ENCODE measurements around the gene MBOAT1. TPM values are rescaled to one million over a fixed set of nuclear protein-coding genes. Genes with fewer than 3 reads are reported as not detected.
"Not testable (repeated sequence)": the region's sequence is repeated elsewhere in the genome, so short reads cannot be mapped to it uniquely, and the experiment has no call there.

The MBOAT1 gene
- total RNA-seq, 4 donors from 2014 or later = 17.3 to 57.0 (median 45.2) TPM

DNA sequence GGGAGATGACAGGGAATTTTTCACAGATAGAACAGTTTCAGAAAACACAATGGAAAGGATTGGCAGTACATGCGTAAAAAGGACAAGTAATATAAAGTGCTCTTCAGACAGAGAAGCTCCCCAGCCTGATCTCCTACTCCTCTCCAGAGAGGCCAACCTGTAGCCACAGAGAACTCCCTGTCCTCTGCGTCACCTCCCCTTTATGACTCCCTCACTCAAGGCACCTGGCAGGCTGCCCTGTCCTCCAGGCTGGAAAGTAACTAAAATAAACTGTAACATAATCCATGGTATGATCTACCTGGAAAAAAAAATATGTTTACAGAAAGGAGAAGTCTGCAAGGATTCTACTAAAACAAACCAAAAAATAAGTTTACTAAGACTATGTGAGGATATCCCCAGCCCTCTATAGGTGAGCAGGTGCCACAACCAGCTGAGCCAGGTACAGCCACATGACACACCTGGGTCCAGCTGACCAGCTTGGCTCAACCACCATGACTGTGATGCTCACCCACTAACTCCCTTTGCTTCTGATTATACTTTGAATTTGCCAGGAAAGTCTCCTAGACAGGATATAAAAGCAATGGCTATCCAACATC, 29.2 kb downstream of the MBOAT1 start:
- Histone ChIP-seq H3K9me3 (no peaks in the 10 kb centered on the region), H3K4me3 (no peak overlapping the region), H3K27ac (peak overlapping the region in 3 of 4 donors; percentile 48 to 82 (median 76)), H3K27me3 (no peaks in the 10 kb centered on the region), H3K4me1 (peaks cover 0 to 14% (median 0%) of the 10 kb centered on the region in 4 donors), H3K36me3 (peaks cover 0 to 11% (median 0%) of the 10 kb centered on the region in 3 donors)
- TF ChIP-seq, protein P1, sequence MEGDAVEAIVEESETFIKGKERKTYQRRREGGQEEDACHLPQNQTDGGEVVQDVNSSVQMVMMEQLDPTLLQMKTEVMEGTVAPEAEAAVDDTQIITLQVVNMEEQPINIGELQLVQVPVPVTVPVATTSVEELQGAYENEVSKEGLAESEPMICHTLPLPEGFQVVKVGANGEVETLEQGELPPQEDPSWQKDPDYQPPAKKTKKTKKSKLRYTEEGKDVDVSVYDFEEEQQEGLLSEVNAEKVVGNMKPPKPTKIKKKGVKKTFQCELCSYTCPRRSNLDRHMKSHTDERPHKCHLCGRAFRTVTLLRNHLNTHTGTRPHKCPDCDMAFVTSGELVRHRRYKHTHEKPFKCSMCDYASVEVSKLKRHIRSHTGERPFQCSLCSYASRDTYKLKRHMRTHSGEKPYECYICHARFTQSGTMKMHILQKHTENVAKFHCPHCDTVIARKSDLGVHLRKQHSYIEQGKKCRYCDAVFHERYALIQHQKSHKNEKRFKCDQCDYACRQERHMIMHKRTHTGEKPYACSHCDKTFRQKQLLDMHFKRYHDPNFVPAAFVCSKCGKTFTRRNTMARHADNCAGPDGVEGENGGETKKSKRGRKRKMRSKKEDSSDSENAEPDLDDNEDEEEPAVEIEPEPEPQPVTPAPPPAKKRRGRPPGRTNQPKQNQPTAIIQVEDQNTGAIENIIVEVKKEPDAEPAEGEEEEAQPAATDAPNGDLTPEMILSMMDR (IDR thresholded peaks at IDR 0.05) = peak in 3 of 6 experiments; percentile 46 to 57 (median 53)
- peak in 1 of 2 donors; percentile 37 for TF ChIP-seq POLR2A (IDR thresholded peaks at IDR 0.05)
- DNase-seq = peak in 2 of 3 donors; percentile 87 to 92

DNA sequence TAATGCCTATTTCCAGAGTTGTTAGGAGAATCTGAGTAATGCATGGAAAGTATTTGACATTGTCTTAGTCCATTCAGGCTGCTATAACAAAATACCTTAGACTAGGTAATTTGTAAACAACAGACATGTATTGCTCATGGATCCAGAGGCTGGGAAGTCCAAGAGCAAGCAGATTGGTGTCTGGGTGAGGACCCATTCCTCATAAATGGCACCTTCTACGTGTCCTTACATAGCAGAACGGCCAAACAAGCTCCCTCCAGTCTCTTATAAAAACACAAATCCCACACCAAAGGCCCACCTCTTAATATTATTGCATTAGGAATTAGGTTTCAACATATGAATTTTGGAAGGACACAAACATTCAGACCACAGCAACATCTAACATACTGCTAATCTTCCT, 30.2 kb downstream of the MBOAT1 start:
- H3K36me3 ChIP-seq = peaks cover 0 to 11% (median 0%) of the 10 kb centered on the region in 3 donors
- H3K27me3 ChIP-seq = no peaks in the 10 kb centered on the region
- no peak overlapping the region for H3K4me3 ChIP-seq
- TF ChIP-seq POLR2A (IDR thresholded peaks at IDR 0.05) = no peak
- TF ChIP-seq, protein P1 (IDR thresholded peaks at IDR 0.05) = no peak
- H3K4me1 ChIP-seq = peaks cover 0 to 20% (median 0%) of the 10 kb centered on the region in 4 donors
- H3K27ac ChIP-seq = peak overlapping the region in 2 of 4 donors; percentile 76 to 82
- no peaks in the 10 kb centered on the region for H3K9me3 ChIP-seq
- DNase-seq = no peak

DNA sequence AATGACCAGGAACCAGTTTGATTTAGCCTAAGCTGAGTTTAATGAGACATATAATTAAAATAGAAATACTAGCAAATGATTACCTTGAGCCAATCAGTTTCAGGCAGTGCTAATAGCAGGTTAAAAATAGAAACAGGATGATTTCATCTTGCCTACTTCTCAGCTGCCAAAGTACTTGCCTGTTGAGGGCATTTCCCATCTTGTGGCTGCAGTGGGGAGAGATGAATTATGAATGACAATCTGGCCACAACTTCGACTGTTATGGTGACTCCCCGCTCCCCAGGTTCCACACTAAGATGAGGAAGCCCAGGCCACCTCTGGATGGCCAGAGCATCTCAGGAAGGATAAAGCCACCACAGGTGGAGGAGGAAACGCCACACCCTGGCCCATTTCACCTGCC, 31.3 kb downstream of the MBOAT1 start:
- H3K9me3 ChIP-seq = no peaks in the 10 kb centered on the region
- DNase-seq = no peak
- TF ChIP-seq, protein P1 (IDR thresholded peaks at IDR 0.05) = no peak
- no peak for TF ChIP-seq POLR2A (IDR thresholded peaks at IDR 0.05)
- H3K36me3 ChIP-seq = peaks cover 0 to 4% (median 0%) of the 10 kb centered on the region in 3 donors
- peaks cover 0 to 31% (median 0%) of the 10 kb centered on the region in 4 donors for H3K4me1 ChIP-seq
- H3K27ac ChIP-seq = peak overlapping the region in 1 of 4 donors; percentile 43
- H3K27me3 ChIP-seq = no peaks in the 10 kb centered on the region
- no peak overlapping the region for H3K4me3 ChIP-seq

DNA sequence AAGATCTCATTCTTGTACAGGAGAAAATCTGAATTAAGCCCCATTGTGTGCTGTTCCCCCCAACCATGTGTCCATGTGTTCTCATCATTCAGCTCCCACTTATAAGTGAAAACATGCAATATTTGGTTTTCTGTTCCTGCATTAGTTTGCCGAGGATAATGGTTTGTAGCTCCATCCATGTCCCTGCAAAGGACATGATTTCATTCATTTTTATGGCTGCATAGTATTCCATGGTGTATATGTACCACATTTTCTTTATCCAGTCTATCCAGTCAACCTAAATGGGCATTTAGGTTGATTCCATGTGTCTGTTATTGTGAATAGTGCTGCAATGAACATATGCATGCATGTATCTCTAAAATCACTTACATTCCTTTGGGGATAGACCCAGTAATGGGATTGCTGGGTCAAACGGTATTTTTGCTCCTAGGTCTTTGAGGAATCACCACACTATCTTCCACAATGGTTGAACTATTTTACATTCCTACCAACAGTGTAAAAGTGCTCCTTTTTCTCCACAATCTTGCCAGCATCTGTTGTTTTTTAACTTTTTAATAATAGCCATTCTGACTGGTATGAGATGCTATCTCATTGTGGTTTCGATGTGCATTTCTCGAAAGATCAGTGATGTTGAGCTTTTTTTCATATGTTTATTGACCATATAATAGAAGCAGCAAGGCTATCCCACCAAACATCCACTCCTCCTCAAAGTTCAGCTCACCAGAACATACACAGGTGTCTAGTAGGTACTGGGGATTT, 32.8 kb downstream of the MBOAT1 start:
- peaks cover 0 to 42% (median 0%) of the 10 kb centered on the region in 4 donors for H3K4me1 ChIP-seq
- DNase-seq, H3K36me3 ChIP-seq, H3K4me3 ChIP-seq, H3K27ac ChIP-seq, H3K9me3 ChIP-seq, H3K27me3 ChIP-seq: not testable (repeated sequence)

DNA sequence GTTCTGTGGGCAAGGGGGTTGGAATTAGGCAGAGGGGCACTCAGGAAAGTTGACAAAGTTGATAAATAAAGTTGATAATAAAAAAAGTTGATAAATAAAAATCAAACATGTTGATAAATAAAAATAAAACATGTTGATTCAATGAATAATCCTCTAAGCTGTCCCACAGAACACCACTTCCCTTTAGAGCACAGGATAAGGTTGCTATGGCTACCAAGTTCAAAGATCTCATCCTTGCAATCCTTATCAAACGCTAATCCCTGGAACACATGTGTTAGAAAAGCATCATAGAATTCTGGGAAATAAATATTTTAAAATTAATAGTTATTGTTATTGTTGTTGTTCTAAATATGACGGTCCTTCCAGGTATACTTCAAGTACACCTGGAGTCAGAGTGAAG, 33.9 kb downstream of the MBOAT1 start:
- H3K4me1 ChIP-seq = peaks cover 0 to 51% (median 1%) of the 10 kb centered on the region in 4 donors
- H3K4me3 ChIP-seq = no peak overlapping the region

More for the DNA sequence above, 33.9 kb downstream of the MBOAT1 start:
- no peak for TF ChIP-seq POLR2A (IDR thresholded peaks at IDR 0.05)
- TF ChIP-seq, protein P1 (IDR thresholded peaks at IDR 0.05) = no peak
- H3K36me3 ChIP-seq = no peaks in the 10 kb centered on the region
- H3K9me3 ChIP-seq = no peaks in the 10 kb centered on the region
- no peak for DNase-seq
- H3K27me3 ChIP-seq = no peaks in the 10 kb centered on the region
- no peak overlapping the region for H3K27ac ChIP-seq

All from Peyer's patch (tissue), 4 donors.